ENCODE results near the gene MRPS10.

DNA sequence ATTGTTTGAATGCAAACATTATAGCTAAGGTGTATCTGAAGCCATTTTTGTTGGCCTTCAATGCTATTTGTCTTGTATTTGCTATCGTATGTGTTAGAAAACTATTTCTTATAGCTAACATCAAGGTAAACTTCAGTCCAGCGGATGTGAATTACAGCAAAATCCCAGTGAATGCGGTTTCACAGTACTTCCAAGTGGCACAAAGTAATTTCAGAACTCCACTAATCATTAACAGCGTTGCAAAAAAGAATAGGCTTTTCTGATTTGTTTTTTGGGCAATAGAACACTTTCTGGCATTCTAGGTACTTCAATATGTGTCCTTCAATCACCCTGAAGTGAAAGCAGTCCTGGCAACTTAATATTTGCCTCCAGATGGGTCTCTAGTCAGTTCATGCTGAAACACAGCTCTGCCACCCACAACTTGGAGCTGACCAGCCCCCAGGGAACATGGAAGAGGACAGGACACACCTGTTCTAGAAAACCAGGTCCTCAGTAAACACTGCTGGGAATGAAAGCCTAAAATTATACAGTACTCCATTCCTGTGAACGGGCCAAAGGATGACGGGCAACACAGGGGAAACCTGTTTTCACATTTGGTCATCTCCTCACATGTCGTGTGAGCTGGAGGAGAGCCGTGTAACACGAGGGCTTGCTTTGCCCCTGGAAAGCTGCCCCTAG is 9.7 kb upstream of the MRPS10 start:
- TF ChIP-seq MAZ (IDR thresholded peaks at IDR 0.05; ENCODE audit: borderline replicate concordance, low read depth, low read length) (no peak), CHD4 (IDR thresholded peaks at IDR 0.05; ENCODE audit: borderline replicate concordance) (no peak), KDM5A (IDR thresholded peaks at IDR 0.05) (no peak), EHF (CRISPR knock-in tag; IDR thresholded peaks at IDR 0.05) (no peak), GATA3 (IDR thresholded peaks at IDR 0.05; ENCODE audit: borderline replicate concordance) (no peak), POLR2A (IDR thresholded peaks at IDR 0.05; ENCODE audit: low read length) (no peak)
- TF ChIP-seq, protein P1, sequence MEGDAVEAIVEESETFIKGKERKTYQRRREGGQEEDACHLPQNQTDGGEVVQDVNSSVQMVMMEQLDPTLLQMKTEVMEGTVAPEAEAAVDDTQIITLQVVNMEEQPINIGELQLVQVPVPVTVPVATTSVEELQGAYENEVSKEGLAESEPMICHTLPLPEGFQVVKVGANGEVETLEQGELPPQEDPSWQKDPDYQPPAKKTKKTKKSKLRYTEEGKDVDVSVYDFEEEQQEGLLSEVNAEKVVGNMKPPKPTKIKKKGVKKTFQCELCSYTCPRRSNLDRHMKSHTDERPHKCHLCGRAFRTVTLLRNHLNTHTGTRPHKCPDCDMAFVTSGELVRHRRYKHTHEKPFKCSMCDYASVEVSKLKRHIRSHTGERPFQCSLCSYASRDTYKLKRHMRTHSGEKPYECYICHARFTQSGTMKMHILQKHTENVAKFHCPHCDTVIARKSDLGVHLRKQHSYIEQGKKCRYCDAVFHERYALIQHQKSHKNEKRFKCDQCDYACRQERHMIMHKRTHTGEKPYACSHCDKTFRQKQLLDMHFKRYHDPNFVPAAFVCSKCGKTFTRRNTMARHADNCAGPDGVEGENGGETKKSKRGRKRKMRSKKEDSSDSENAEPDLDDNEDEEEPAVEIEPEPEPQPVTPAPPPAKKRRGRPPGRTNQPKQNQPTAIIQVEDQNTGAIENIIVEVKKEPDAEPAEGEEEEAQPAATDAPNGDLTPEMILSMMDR (IDR thresholded peaks at IDR 0.05) = no peak
